Raji (cell line): ENCODE data around the gene EGLN3.

ENCODE experiments used
- POLR2A ChIP-seq: IDR thresholded peaks from 2 replicates; pipeline ENCODE4 v1.6.1; 2011; ENCODE audit warnings: low read depth, low read length, control low read depth; ENCODE audit not compliant: insufficient read depth

Gene EGLN3

DNA sequence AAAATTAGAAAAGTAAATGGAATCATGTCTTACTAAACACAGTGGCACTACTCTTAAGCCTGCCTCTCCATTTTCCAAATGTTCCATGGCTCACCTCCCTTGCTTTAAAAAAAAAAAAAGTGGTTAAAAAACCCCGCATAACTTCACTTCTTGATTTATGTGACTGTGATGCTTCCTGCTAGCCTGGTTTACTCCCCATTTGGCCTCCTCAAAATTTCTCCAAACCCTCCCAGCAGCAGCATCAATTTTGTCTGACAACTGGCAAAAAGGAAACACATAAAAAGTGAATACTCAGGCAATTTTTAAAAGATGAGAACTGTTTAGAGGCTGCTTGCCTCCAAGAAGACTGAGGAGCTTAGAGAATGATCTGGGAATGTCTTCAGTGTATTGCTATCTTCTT is 17.8 kb upstream of the EGLN3 start:
- TF ChIP-seq POLR2A: no peak

DNA sequence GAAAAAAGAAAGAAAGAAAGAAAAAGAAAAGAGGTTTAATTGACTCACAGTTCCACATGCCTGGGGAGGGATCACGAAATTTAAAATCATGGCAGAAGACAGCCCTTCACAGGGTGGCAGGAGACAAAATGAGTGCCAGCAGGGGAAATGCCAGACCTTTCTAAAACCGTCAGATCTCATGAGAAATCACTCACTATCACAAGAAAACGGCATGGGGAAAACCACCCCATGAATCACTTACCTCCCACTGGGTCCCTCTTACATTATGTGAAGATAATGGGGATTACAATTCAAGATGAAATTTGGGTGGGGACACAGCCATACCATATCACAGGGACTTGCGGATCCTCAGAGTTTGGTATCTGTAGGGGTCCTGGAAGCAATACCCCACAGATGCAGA is 16.3 kb upstream of the EGLN3 start:
- TF ChIP-seq POLR2A: no peak

DNA sequence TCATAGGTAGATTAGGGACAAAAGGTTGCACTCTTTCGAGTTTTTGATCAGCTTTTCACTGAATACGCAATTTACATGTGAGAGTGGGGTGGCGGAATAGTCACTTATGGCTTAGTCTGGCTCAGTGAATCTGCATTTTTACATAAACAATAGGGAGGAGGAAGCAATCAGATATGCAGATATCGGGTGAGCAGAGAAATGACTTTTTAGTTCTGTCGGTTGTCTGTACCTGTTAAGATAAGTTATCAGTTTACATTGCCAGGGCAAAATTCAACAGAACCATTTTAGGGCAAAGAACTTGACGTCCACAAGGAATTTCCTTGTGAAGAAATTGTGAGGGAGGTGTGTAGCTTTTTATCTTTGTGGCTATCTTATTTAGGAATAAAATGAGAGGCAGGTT is 15.4 kb upstream of the EGLN3 start:
- TF ChIP-seq POLR2A: no peak

DNA sequence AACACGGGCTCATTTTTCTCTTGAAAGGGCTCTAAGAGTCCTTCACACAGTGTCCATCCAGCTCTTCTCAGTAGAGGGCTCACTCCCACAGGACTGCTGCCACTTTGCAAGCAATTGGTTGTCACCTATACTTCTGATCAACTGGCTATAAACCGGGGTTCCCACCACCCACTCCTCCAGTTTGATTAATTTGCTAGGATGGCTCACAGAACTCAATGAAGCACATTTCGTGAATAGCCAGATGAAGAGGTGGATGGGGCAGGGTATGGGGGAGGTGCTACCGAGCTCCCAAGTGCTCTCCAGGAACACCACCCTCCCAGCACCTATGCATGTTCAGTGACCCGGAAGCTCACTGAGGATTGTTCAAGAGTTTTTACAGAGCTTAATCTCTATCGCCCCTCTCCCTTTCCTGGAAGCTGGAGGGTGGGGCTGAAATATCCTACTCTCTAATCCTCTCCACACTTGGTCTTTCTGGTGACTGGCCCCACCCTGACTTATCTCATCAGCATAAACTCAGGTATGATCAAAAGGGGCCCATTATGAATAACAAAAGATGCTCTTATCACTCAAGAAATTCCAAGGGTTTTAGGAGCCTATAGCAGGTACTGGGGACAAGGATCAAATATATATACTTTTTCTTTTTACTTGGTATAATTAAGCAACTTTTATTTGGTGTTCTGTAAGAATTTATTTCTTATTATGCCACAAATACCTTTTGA is 13.9 kb upstream of the EGLN3 start:
- no peak for TF ChIP-seq POLR2A

DNA sequence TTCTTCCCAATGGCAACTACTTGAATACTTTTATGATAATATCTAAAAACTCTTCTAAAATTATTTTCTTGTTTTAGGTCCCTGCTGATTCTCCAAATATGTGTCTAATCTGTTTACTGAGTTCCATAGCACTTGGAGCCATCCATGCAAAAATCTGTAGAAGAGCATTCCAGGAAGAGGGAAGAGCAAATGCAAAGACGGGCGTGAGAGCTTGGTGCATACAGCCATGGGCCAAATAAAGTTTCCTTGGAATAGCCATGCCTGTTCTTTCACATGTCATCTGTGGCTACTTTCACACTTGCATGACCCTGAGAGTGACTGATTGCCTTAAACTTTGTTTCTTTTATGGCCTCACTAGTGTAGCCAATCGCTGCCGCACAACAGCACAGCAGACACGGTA is 13.0 kb upstream of the EGLN3 start:
- TF ChIP-seq POLR2A: no peak

DNA sequence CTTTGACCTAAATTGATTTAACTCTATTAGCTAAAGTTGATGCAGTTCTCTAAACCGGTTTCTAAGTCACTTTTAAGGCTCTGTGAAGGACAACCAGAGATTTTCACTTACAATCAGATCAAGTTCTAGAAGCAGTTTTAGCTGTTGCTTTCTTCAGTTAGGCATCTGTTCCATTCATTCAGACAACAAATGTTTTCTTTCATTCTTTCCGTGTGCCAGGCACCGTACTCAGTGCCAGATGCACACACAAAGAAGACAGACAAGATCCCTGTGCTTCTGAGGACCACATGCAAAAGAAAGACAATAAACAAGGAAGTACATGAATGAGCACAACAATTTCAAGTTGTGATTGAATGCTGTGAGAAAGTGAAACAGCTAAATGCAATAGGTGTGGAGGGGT is 11.1 kb upstream of the EGLN3 start:
- no peak for TF ChIP-seq POLR2A

DNA sequence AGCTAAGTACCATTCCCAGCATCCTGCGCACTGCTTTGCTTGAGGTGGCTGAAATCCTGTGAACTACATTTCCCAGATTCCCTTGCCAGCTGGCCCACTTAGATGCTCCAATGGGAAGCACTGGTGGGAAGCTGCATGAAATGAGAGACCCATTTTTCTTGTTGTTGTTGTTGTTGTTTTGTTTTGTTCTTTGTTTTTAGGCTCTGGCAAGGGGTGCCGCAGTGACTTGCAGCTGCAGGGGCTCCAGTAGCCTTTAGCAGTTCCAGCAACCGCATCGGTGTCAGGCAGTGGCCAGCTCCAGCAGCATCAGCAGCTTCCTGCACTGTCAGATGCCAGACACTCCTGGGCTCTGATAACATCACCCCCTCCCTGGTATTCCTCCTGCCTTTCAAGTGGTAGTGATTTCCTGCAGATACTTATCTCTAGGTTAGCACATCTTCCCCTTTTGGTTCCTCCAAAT is 8.8 kb upstream of the EGLN3 start:
- TF ChIP-seq POLR2A: no peak

DNA sequence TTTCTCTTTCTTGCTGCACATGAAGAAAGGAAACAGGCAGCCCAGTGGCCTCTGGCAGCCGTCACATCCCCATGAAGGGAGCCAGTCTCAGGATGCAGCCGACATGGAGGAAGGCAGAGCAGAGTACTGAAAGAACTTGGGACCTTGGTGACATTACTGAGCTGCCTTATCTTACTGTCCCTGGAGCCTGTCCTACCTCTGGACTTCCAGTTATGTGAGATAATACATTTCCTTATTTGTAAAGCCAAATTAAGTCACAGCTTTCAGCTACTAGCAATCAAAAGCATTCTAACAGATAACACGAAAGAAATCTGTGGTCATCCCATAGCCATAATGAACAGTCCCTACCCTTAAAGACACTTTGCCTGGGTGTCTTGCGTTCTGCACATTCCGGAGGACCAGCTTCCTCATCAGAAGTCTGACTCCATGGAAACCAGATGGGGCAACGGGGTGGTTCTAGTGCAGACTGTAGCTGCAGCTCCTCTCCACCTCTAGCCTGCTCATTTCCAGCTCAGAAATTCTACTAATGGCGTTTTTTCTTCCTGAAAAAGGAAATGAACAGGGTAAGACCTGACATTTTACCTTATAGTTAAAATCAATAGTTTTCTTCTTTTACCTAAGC is 7.8 kb upstream of the EGLN3 start:
- no peak for TF ChIP-seq POLR2A

DNA sequence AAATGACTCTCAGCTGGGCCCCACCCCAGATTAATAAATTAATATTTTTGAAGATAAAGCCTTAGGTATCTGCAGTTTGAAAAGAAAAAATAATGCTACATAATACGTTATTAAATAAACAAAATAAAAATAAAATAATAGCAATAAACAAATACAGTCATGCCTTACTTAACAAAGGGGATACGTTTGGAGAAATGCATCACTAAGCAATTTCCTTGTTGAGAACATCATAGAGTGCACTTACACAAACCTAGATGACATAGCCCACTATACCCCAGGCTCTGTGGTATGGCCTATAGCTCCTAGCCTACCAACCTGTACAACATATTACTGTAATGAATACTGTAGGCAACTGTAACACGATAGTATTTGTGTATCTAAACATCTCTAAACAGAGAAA is 7.1 kb upstream of the EGLN3 start:
- TF ChIP-seq POLR2A: no peak

DNA sequence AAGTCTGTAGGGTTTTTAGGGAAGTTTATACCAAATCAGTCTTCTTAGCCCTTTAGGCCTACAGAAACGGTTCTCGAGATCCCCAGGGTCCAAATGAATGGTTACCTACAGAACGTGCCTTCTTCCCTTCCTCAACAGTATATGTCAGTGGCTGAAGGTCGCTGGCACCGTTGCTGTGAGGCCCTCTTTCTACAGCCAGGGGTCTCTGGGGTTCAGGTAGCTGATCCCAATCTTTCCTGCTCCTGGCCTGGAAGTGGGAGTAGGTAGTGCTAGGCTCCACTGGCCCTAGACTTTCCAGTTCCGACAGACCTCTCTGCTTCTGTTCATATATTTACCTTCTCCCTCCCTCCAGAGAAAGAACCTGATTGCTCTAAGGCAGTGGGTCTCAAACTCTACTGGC is 6.4 kb upstream of the EGLN3 start:
- no peak for TF ChIP-seq POLR2A

DNA sequence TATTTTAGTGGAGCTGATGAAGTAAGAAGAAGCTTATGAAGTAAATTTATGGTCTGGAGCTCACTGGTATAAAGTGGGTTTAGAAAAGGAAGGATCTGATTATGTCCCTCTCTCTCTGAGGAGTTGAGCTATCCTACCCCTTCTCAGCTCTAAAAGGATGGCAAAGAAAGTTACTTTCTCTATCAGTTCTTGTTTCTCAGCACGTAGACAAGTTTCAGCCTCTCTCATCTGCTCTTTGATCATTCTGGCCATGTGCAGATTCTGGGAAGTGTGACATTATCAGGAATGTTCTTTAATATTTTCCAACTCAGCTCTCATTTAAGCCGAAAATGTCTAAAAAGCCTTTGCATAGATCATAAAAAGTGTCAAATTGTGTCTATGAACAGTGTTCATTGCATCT is 5.8 kb upstream of the EGLN3 start:
- TF ChIP-seq POLR2A: no peak

DNA sequence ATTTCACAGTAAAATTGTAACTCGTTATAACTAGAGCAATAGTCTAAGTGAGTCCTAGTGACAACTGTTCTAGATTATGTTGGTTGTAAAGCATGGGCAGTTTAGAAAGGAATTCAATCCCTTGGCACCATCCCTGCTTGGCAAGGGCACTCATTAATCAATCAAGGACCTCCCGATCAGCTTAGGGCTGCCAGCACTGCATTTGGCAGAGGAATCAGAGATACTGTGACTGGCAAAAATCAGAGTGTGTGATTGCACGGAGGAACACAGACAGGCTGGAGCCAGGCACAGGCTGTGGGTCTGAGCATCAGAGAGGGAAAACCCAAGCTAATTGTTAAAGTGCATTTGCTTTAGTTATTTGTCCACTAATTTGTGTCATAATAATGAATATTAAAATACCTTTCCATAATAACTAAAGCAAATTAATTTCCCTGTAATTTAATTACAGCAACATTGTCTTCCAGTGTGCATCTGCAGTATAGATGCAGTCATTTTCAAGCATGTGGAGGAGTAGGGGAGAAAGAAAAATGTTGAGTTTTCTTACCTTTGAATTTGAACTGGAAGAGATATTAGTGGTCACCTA is 3.2 kb upstream of the EGLN3 start:
- TF ChIP-seq POLR2A: no peak

DNA sequence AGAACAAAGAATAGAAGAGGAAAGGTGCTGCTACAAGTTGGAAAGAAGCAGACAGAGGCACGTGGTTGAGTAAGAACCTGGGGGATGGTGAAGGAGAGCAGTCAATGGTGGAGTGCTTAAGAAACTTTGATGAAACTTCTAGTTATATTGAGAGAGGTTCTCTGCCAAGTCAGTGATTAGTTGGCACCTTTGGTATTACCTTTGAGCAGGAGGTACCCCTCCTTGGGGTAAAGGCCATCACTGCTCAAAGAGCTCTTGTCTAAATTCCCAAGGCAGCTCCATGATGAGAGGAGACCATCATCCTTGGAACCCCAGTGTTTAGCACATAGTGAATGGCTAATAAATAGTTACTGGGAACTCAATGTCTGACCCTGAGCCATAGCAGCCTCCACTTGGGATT is 1.7 kb upstream of the EGLN3 start:
- TF ChIP-seq POLR2A: no peak

DNA sequence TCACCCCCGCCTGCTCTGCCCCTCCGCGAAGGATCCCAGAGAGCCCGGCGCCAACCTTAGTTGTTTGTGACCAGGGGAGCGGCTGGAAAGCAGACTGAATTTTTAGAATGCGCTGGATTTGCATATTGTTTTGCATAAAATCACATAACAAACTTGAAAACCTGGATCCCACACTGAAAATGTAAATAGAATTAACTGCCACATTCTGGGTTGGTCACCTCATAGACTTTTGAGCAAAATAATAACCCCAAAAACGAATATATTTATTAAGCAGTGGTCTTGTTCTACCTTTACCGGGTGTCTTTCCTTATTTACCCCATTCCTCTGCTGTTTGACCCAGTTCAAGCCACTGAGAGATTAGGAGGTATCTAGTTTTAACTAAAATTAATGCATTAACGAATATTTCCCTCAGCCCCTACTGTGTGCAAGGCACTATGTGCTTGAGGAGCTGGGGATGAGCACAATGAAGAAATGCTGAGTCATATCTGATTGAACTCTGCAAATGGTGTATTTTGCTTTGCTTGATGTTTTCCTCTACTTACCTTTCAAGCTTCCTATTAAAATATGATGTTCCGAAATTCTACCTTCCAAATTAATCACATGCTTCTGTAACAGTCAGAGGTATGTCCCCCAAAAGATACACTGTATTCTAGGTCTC is 438 bp upstream of the EGLN3 start:
- no peak for TF ChIP-seq POLR2A

DNA sequence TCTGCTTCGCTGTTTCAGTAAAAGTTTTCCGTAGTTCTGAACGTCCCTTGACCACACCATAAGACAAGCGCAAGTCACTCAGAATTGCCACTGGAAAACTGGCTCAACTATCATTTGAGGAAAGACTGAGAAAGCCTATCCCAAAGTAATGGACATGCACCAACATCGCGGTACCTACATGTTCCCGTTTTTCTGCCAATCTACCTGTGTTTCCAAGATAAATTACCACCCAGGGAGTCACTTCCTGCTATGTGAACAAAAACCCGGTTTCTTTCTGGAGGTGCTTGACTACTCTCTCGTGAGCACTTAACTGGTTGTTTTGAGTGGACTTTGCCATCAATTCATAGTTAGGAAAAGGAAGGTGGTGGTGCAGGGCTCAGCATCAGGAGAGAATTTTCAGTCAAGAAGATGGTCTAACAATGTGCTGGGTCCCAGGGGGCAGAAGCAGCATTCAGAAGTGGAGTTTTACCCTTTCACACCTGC is 1.4 kb downstream of the EGLN3 start:
- TF ChIP-seq POLR2A: no peak

DNA sequence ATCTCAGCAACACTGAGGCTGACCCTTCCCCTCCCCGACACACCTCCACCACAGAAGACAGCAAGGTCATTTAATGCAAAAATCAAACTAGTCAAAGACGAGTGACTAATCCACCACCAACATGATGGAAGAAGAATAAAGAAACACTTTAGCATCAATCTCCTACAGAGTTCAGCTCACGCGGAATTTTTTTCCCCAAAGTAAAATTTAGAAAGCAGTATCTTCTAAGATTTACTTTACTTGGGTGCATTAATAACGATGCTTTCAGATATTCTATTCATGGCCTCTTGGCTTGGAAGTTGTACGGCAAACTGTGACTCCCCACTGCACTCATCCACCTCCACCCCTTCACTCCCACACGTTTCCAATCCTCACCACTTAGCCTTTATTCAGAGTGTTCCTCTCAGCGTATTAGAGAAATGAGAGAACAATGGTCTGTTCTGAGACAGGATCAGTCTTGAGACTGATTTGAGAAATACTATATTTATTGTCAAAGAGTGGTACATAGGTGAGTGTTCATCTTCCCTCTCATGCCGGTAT is 1.9 kb downstream of the EGLN3 start:
- TF ChIP-seq POLR2A: no peak

DNA sequence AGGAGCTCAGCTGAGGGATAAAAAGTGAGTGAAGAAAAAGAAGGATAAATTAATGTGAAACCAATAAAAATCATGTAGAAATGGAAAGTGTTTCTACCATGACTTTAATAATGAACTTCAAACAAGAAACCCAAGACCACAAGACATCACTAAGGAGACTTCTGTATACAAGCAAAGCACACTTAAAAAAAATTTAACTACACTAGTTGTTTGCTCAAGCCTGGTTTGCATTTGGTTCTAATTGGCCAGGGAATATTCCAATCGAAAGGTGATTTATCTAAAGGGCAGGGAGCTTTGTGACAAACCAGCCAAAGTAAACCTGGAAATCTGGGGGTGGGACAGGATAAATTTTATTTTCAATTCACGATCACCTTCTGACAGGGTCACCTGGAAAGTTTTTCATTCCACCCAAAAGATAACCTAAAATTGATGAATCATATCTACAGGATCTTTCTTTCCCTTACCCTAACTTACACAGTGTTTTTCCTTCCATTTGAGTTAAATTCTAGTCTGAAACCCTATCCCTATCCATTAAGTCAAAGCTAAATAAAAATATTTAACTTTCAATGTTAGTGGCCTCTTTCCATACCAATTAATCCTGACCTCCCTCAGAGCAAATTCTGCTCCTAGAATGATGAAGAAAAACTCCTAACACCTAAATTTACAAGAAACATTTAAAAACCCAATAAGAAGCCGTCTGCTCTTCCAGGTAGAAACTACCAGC is 2.6 kb downstream of the EGLN3 start:
- TF ChIP-seq POLR2A: no peak
